LNCAP (cell line): Measurements from ENCODE around the gene VPS41.

Experiments
- CTCF ChIP-seq: fragments of 450-650 bp; IDR thresholded peaks from 2 replicates; pipeline ENCODE4 v1.5.1; 2017; ENCODE audit warnings: mild to moderate bottlenecking

Gene VPS41

DNA sequence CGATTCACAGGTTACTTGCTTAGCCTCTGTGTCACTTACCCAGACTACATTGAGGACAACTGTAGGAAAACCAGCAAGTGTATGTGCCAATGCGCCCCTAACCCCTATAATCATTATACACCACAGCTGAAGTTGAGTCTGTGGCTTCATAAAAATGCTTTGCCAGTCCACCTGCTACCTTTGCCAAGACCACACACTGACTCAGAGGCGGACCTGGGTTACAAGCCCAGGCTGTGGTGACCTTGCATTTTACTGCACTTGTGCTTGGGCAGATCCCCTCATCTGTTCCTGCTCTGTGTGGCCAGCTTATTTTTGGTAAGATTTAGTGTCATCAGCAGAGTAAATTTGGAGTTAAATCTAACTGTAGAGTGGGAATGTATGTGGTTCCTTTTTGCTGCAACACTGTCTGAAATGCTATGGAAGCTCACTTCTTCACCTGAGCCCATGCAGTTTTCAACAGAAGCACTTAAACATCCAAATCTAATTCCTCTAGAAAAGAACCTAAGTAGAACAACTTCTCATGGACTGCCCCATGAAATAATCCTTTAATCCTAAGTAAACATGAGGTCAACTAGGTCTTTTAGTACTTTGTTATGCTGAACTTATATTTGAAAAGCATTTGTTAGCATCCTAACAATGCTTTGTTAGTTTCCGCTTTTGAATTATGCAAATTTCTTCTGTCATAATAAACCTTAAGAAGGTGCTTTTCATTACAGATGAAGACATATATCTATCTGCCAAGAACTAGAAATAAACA lies 181.6 kb downstream of the VPS41 start:
- TF ChIP-seq CTCF: no peak

DNA sequence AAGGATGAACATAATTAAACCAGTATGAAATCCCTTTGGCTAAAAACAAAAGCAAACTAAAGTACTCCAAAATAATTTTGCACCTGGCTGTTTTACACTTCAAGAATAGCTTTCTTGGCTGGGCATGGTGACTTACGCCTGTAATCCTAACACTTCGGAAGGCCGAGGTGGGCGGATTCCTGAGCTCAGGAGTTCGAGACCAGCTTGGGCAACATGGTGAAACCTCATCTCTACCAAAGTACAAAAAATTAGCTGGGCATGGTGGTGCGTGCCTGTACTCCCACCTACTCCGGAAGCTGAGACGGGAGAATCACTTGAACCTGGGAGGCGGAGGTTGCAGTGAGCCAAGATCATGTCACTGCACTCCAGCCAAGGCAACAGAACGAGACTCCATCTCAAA lies 185.7 kb downstream of the VPS41 start:
- no peak for TF ChIP-seq CTCF

DNA sequence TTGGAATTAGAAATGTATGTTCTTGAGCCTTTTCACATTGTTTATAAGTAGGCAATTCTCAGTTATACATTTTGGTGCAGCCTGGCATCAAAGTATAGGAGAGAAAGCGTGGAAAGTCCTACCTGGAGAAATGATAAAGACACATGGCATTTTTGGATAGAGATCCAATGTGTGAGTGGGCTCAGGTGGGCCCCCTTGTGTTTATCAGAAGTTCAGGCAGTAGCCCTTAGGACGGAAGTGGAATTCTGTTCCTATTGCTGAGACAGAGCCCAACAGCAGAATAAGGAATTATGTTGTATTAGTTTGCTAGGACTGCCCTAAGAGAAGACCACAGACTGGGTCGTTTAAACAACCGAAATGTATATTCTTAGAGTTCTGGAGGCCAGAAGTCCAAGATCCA lies 192.6 kb downstream of the VPS41 start:
- TF ChIP-seq CTCF: no peak

GRCh38 chr7:38709123-38709522 lies 199.9 kb downstream of the VPS41 start:
- no peak for TF ChIP-seq CTCF

DNA sequence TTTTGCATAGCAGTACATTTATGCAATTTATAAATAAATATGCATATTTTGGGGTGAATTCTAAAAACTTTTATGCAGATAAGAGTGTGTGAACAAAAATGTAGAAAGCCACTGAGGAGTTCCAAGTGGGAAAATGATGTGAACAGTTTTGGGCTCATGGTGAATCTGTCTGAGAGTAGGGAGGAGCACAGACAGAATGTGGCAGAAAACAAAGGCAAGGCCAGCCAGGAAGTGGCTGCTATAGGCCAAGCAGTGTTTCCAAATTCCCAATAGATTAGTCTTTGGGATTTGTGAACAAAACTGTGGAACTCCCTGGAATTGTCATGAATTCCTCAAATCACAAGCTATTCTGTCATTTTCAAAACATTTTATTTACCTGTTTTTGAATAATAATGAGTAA lies 204.2 kb downstream of the VPS41 start:
- no peak for TF ChIP-seq CTCF

GRCh38 chr7:38704041-38704547 lies 204.9 kb downstream of the VPS41 start:
- no peak for TF ChIP-seq CTCF

DNA sequence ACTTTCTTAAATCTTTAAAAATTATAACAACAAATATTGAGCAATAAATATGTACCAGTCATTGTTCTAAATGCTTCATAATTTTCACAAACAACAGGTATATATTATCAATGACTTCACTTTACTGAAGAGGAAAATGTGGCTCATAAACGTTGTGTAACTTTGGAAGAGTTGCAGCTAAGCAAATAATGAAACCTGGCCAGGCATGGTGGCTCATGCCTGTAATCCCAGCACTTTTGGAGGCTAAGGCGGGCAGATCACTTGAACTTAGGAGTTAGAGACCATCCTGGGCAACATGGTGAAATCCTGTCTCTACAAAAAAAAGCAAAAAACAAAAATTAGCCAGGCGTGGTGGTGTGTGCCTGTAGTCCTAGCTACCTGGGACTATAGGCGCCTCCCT lies 205.9 kb downstream of the VPS41 start:
- no peak for TF ChIP-seq CTCF
